ENCODE data around the gene EGR2.

- TF ChIP-seq CTCF (IDR thresholded peaks at IDR 0.05) (no peak), POLR2A (IDR thresholded peaks at IDR 0.05) (no peak)
Observed at GRCh38 chr10:62812672-62813439, 3.3 kb downstream of the EGR2 start.
